ENCODE data around the gene GPR149. TPM values are rescaled to one million over a fixed set of nuclear protein-coding genes. Genes with fewer than 3 reads are reported as not detected.

The GPR149 gene
- total and polyA plus RNA-seq, 2 donors (not counting 3 experiments of a cell fraction or from before 2014, with no cell fraction given) = not detected

GRCh38 chr3:154338008-154338407, 92.0 kb downstream of the GPR149 start:
- intact Hi-C loops (cut with micrococcal nuclease) (no loop called here), dilution Hi-C loops (cut with MboI; ENCODE audit: extremely low pct_ligation_motif_present, low sequenced_read_pairs) (no loop called here)
- Histone ChIP-seq H3K27me3 (ENCODE audit: control insufficient read depth in 2 of 2, insufficient read depth in 2 of 2, low read length in 2 of 2) (peaks cover 7 to 17% of the 10 kb centered on the region in 2 experiments), H3K36me3 (ENCODE audit: control insufficient read depth in 2 of 2, extremely low read depth in 1 of 2, insufficient read depth in 2 of 2, low read length in 2 of 2) (no peaks in the 10 kb centered on the region), H2AFZ (ENCODE audit: low read depth, low read length) (no peak overlapping the region), H3K4me3 (replicated peaks in 1 of 3; ENCODE audit: insufficient read depth in 1 of 3, low read depth in 1 of 3, low read length in 3 of 3) (no peak overlapping the region), H3K79me2 (ENCODE audit: control insufficient read depth, insufficient read depth, low read length) (no peaks in the 10 kb centered on the region), H3K9me1 (replicated peaks; ENCODE audit: control insufficient read depth, extremely low read depth, insufficient read depth, low read length) (no peaks in the 10 kb centered on the region), H3K4me2 (ENCODE audit: insufficient read depth, low read length) (no peak overlapping the region), H3K9ac (replicated peaks; ENCODE audit: extremely low read depth, insufficient read depth, low read length) (no peak overlapping the region), H3K27ac (ENCODE audit: insufficient read depth, low read depth, low read length) (no peak overlapping the region), H4K20me1 (replicated peaks; ENCODE audit: control insufficient read depth, extremely low read depth, insufficient read depth, low read length) (no peaks in the 10 kb centered on the region), H3K4me1 (ENCODE audit: control insufficient read depth, extremely low read depth, insufficient read depth, low read length) (no peaks in the 10 kb centered on the region), H3K9me3 (replicated peaks; ENCODE audit: control insufficient read depth, insufficient read depth, low read length) (no peaks in the 10 kb centered on the region)
- POLR2A ChIA-PET = no interaction called here
- no peak for FAIRE-seq
- no TSS peak for BruUV-seq (replicated peaks)
- no peak for DNase-seq (ENCODE audit: low read depth, low spot score)
- no peak for TF ChIP-seq POLR2AphosphoS5 (IDR thresholded peaks at IDR 0.05; ENCODE audit: insufficient read depth, low read depth, low read length)
- no peak for TF ChIP-seq CTCF (IDR thresholded peaks at IDR 0.05; ENCODE audit: extremely low read depth in 1 of 2, insufficient read depth in 1 of 2, low read depth in 1 of 2, low read length in 2 of 2)
- no peak for TF ChIP-seq MAX (IDR thresholded peaks at IDR 0.05; ENCODE audit: insufficient read depth, insufficient read length)
- no peak for TF ChIP-seq EZH2 (IDR thresholded peaks at IDR 0.05; ENCODE audit: borderline replicate concordance, low read depth, low read length, severe bottlenecking)
- TF ChIP-seq POLR2A (IDR thresholded peaks at IDR 0.05; ENCODE audit: low read depth, low read length) = no peak
- TF ChIP-seq GATA2 (IDR thresholded peaks at IDR 0.05; ENCODE audit: insufficient read depth, insufficient read length, low read depth, low read length) = no peak
- no peak for TF ChIP-seq JUN (IDR thresholded peaks at IDR 0.05; ENCODE audit: borderline replicate concordance, insufficient read depth, insufficient read length, low read depth)
- TF ChIP-seq MYC (IDR thresholded peaks at IDR 0.05; ENCODE audit: low read depth, low read length) = no peak
- no peak for TF ChIP-seq FOS (IDR thresholded peaks at IDR 0.05; ENCODE audit: borderline replicate concordance, insufficient read depth, low read length)
- CTCF ChIA-PET = no interaction called here
